ENCODE results near the gene CPLX3. TPM values are rescaled to one million over a fixed set of nuclear protein-coding genes. Genes with fewer than 3 reads are reported as not detected.

CPLX3 gene
- polyA plus RNA-seq, 1 donor: not detected

- Histone ChIP-seq H3K27me3 (ENCODE audit: control insufficient read depth, insufficient read depth, low read length) (no peaks in the 10 kb centered on the region), H3K4me3 (ENCODE audit: low read length) (no peak overlapping the region), H3K27ac (ENCODE audit: low read length) (no peak overlapping the region), H3K36me3 (ENCODE audit: control insufficient read depth, insufficient read depth, low read length) (peaks cover 21% of the 10 kb centered on the region), H3K4me1 (ENCODE audit: control insufficient read depth, insufficient read depth, low read length) (no peaks in the 10 kb centered on the region), H3K9me3 (ENCODE audit: control insufficient read depth, low read depth, low read length) (no peaks in the 10 kb centered on the region)
- no peak for DNase-seq
- 70% methylated on average over 2 of the region's 5 CpGs for WGBS (ENCODE audit: insufficient coverage, low lambda C conversion rate)
Measured at GRCh38 chr15:74807282-74807681, 19.1 kb upstream of the CPLX3 start.

GRCh38 chr15:74808078-74808839 lies 18.2 kb upstream of the CPLX3 start:
- Histone ChIP-seq H3K4me3 (ENCODE audit: low read length) (no peak overlapping the region), H3K36me3 (ENCODE audit: control insufficient read depth, insufficient read depth, low read length) (peaks cover 12% of the 10 kb centered on the region), H3K4me1 (ENCODE audit: control insufficient read depth, insufficient read depth, low read length) (no peaks in the 10 kb centered on the region), H3K9me3 (ENCODE audit: control insufficient read depth, low read depth, low read length) (no peaks in the 10 kb centered on the region), H3K27me3 (ENCODE audit: control insufficient read depth, insufficient read depth, low read length) (no peaks in the 10 kb centered on the region), H3K27ac (ENCODE audit: low read length) (no peak overlapping the region)
- DNase-seq: no peak
- 83% methylated on average over 1 of the region's 18 CpGs for WGBS (ENCODE audit: insufficient coverage, low lambda C conversion rate)

GRCh38 chr15:74808840-74809229 lies 17.6 kb upstream of the CPLX3 start:
- DNase-seq: no peak
- H3K27ac ChIP-seq (ENCODE audit: low read length): no peak overlapping the region
- H3K4me3 ChIP-seq (ENCODE audit: low read length): no peak overlapping the region
- peaks cover 6% of the 10 kb centered on the region for H3K36me3 ChIP-seq (ENCODE audit: control insufficient read depth, insufficient read depth, low read length)
- no peaks in the 10 kb centered on the region for H3K4me1 ChIP-seq (ENCODE audit: control insufficient read depth, insufficient read depth, low read length)
- H3K27me3 ChIP-seq (ENCODE audit: control insufficient read depth, insufficient read depth, low read length): no peaks in the 10 kb centered on the region
- 70% methylated on average over 2 of the region's 4 CpGs for WGBS (ENCODE audit: insufficient coverage, low lambda C conversion rate)
- H3K9me3 ChIP-seq (ENCODE audit: control insufficient read depth, low read depth, low read length): no peaks in the 10 kb centered on the region

- no peak for DNase-seq
- H3K4me1 ChIP-seq (ENCODE audit: control insufficient read depth, insufficient read depth, low read length): no peaks in the 10 kb centered on the region
- no peak overlapping the region for H3K4me3 ChIP-seq (ENCODE audit: low read length)
- H3K9me3 ChIP-seq (ENCODE audit: control insufficient read depth, low read depth, low read length): no peaks in the 10 kb centered on the region
- no CpG with 5 or more reads among the region's 5 CpGs for WGBS (ENCODE audit: insufficient coverage, low lambda C conversion rate)
- no peak overlapping the region for H3K27ac ChIP-seq (ENCODE audit: low read length)
- no peaks in the 10 kb centered on the region for H3K27me3 ChIP-seq (ENCODE audit: control insufficient read depth, insufficient read depth, low read length)
- peaks cover 2% of the 10 kb centered on the region for H3K36me3 ChIP-seq (ENCODE audit: control insufficient read depth, insufficient read depth, low read length)
Measured at GRCh38 chr15:74809242-74809641, 17.2 kb upstream of the CPLX3 start.

GRCh38 chr15:74809956-74810355 lies 16.5 kb upstream of the CPLX3 start:
- WGBS (ENCODE audit: insufficient coverage, low lambda C conversion rate): no CpG with 5 or more reads among the region's 3 CpGs
- no peaks in the 10 kb centered on the region for H3K36me3 ChIP-seq (ENCODE audit: control insufficient read depth, insufficient read depth, low read length)
- no peak for DNase-seq

GRCh38 chr15:74812533-74812932 lies 13.9 kb upstream of the CPLX3 start, which contains the start of gene LMAN1L:
TSS of gene LMAN1L (plus strand) at chr15:74812835. CDS start at chr15:74812855, 20 bp downstream.
- H3K4me1 ChIP-seq (ENCODE audit: control insufficient read depth, insufficient read depth, low read length): peaks cover 5% of the 10 kb centered on the region
- H3K27ac ChIP-seq (ENCODE audit: low read length): no peak within 1 kb of the TSS
- no peaks in the 10 kb centered on the region for H3K9me3 ChIP-seq (ENCODE audit: control insufficient read depth, low read depth, low read length)
- no peaks in the 10 kb centered on the region for H3K36me3 ChIP-seq (ENCODE audit: control insufficient read depth, insufficient read depth, low read length)
- WGBS (ENCODE audit: insufficient coverage, low lambda C conversion rate): no CpG with 5 or more reads among the region's 12 CpGs
- no peaks in the 10 kb centered on the region for H3K27me3 ChIP-seq (ENCODE audit: control insufficient read depth, insufficient read depth, low read length)
- no peak for DNase-seq
- no peak within 1 kb of the TSS for H3K4me3 ChIP-seq (ENCODE audit: low read length)

More at GRCh38 chr15:74809956-74810355, 16.5 kb upstream of the CPLX3 start:
- no peaks in the 10 kb centered on the region for H3K4me1 ChIP-seq (ENCODE audit: control insufficient read depth, insufficient read depth, low read length)
- H3K27ac ChIP-seq (ENCODE audit: low read length): no peak overlapping the region
- no peak overlapping the region for H3K4me3 ChIP-seq (ENCODE audit: low read length)
- H3K9me3 ChIP-seq (ENCODE audit: control insufficient read depth, low read depth, low read length): no peaks in the 10 kb centered on the region
- no peaks in the 10 kb centered on the region for H3K27me3 ChIP-seq (ENCODE audit: control insufficient read depth, insufficient read depth, low read length)

GRCh38 chr15:74815121-74815934 lies 11.1 kb upstream of the CPLX3 start:
- Histone ChIP-seq H3K36me3 (ENCODE audit: control insufficient read depth, insufficient read depth, low read length) (no peaks in the 10 kb centered on the region), H3K9me3 (ENCODE audit: control insufficient read depth, low read depth, low read length) (no peaks in the 10 kb centered on the region), H3K4me1 (ENCODE audit: control insufficient read depth, insufficient read depth, low read length) (peaks cover 5% of the 10 kb centered on the region), H3K27me3 (ENCODE audit: control insufficient read depth, insufficient read depth, low read length) (no peaks in the 10 kb centered on the region), H3K27ac (ENCODE audit: low read length) (no peak overlapping the region), H3K4me3 (ENCODE audit: low read length) (no peak overlapping the region)
- WGBS (ENCODE audit: insufficient coverage, low lambda C conversion rate): 100% methylated on average over 1 of the region's 10 CpGs
- DNase-seq: no peak

GRCh38 chr15:74815961-74816360 lies 10.5 kb upstream of the CPLX3 start:
- Histone ChIP-seq H3K4me1 (ENCODE audit: control insufficient read depth, insufficient read depth, low read length) (peaks cover 5% of the 10 kb centered on the region), H3K27ac (ENCODE audit: low read length) (no peak overlapping the region), H3K27me3 (ENCODE audit: control insufficient read depth, insufficient read depth, low read length) (no peaks in the 10 kb centered on the region), H3K36me3 (ENCODE audit: control insufficient read depth, insufficient read depth, low read length) (no peaks in the 10 kb centered on the region), H3K4me3 (ENCODE audit: low read length) (no peak overlapping the region), H3K9me3 (ENCODE audit: control insufficient read depth, low read depth, low read length) (no peaks in the 10 kb centered on the region)
- no peak for DNase-seq
- 100% methylated on average over 2 of the region's 15 CpGs for WGBS (ENCODE audit: insufficient coverage, low lambda C conversion rate)

- Histone ChIP-seq H3K27me3 (ENCODE audit: control insufficient read depth, insufficient read depth, low read length) (no peaks in the 10 kb centered on the region), H3K4me3 (ENCODE audit: low read length) (no peak overlapping the region), H3K9me3 (ENCODE audit: control insufficient read depth, low read depth, low read length) (no peaks in the 10 kb centered on the region), H3K4me1 (ENCODE audit: control insufficient read depth, insufficient read depth, low read length) (peaks cover 5% of the 10 kb centered on the region), H3K36me3 (ENCODE audit: control insufficient read depth, insufficient read depth, low read length) (no peaks in the 10 kb centered on the region), H3K27ac (ENCODE audit: low read length) (no peak overlapping the region)
- DNase-seq: no peak
- no CpG with 5 or more reads among the region's 19 CpGs for WGBS (ENCODE audit: insufficient coverage, low lambda C conversion rate)
Measured at GRCh38 chr15:74816624-74817369, 9.6 kb upstream of the CPLX3 start.

GRCh38 chr15:74817370-74817737 lies 9.1 kb upstream of the CPLX3 start:
- no peaks in the 10 kb centered on the region for H3K27me3 ChIP-seq (ENCODE audit: control insufficient read depth, insufficient read depth, low read length)
- no peak overlapping the region for H3K27ac ChIP-seq (ENCODE audit: low read length)
- H3K36me3 ChIP-seq (ENCODE audit: control insufficient read depth, insufficient read depth, low read length): no peaks in the 10 kb centered on the region
- no peak overlapping the region for H3K4me3 ChIP-seq (ENCODE audit: low read length)
- H3K4me1 ChIP-seq (ENCODE audit: control insufficient read depth, insufficient read depth, low read length): peaks cover 5% of the 10 kb centered on the region
- no peaks in the 10 kb centered on the region for H3K9me3 ChIP-seq (ENCODE audit: control insufficient read depth, low read depth, low read length)
- DNase-seq: peak in 1 of 2 donors; percentile 49
- no CpG with 5 or more reads among the region's 9 CpGs for WGBS (ENCODE audit: insufficient coverage, low lambda C conversion rate)

All from large intestine (tissue), 3 donors.